Calu3 (cell line): ENCODE results near the gene EPHA1. TPM values are rescaled to one million over a fixed set of nuclear protein-coding genes. Genes with fewer than 3 reads are reported as not detected.

Experiments used
- BruUV-seq: library from RNA; stranded (reverse); fragments of 400-500 nt; replicated peaks from 2 replicates; lab custom pipeline; 2021; lab: Mats Ljungman, UMichigan
- CTCF ChIA-PET: fragments of 300-600 bp; sonication (Branson Sonifier 250); formaldehyde crosslinking; loops from one replicate; lab custom pipeline; 2022; ENCODE audit warnings: antibody characterized with exemption; lab: Charles Lee
- DNase-seq: peaks from one replicate; pipeline ENCODE4 v3.0.0; 2022
- H3K27ac Mint-ChIP-seq: one replicate; pipeline ENCODE4 v1.8.0; 2022; ENCODE audit warnings: mixed read lengths; ENCODE audit not compliant: unreplicated experiment
- H3K27me3 Mint-ChIP-seq: one replicate; pipeline ENCODE4 v1.8.0; 2022; ENCODE audit warnings: mixed read lengths; ENCODE audit not compliant: unreplicated experiment
- H3K36me3 Mint-ChIP-seq: one replicate; pipeline ENCODE4 v1.8.0; 2022; ENCODE audit warnings: mild to moderate bottlenecking, moderate library complexity, mixed read lengths; ENCODE audit not compliant: insufficient read depth, unreplicated experiment
- H3K4me1 Mint-ChIP-seq: one replicate; pipeline ENCODE4 v1.8.0; 2022; ENCODE audit warnings: mild to moderate bottlenecking, low read depth, mixed read lengths; ENCODE audit not compliant: unreplicated experiment
- H3K4me3 Mint-ChIP-seq: one replicate; pipeline ENCODE4 v1.8.0; 2022; ENCODE audit warnings: mild to moderate bottlenecking, low read depth, moderate library complexity, mixed read lengths; ENCODE audit not compliant: unreplicated experiment
- H3K9me3 Mint-ChIP-seq: one replicate; pipeline ENCODE4 v1.8.0; 2022; ENCODE audit warnings: low read depth, mixed read lengths; ENCODE audit not compliant: unreplicated experiment
- intact Hi-C: fragments of 100-400 bp; cut with micrococcal nuclease; formaldehyde crosslinking; loops from one replicate; pipeline ENCODE4 v1.10.0; 2022; ENCODE audit not compliant: unreplicated experiment
- total RNA-seq: library from RNA; stranded (reverse); gene quantifications from 2 replicates; pipeline ENCODE4 v1.2.3, GENCODE V29; 2022
- TF ChIP-seq, protein P1 (sequence below): fragments of 200-600 bp; IDR thresholded peaks from one replicate; pipeline ENCODE4 v1.8.0; 2022; ENCODE audit warnings: antibody characterized with exemption; ENCODE audit not compliant: unreplicated experiment

EPHA1 gene
- total RNA-seq, 1 experiment from 2014 or later, result 21.6 TPM

DNA sequence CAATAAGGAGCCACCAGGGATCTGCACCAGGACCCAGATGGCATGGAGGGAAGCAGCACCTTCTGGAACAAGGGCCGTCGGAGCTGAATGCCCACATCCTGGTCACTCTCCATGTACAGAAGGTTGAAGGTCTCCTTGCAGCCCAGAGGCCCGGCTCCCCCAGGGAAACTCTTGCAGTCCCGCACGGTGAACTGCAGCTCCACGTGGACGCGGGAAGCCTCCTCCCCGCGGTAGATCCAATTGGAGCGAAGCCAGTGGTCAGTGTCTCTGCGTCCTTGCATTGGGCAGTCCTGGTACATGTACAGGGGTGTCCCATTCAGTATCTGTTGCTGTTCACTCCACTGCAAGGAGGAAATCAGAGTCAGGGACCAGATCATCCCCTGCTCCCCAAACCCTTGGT, 7.4 kb downstream of the EPHA1 start:
- no peak for DNase-seq
- BruUV-seq, result no TSS peak
- Mint-ChIP-seq H3K4me1 (no peaks in the 10 kb centered on the region), H3K4me3 (no peak overlapping the region), H3K27me3 (no peaks in the 10 kb centered on the region), H3K9me3 (no peaks in the 10 kb centered on the region), H3K27ac (no peak overlapping the region), H3K36me3 (peaks cover 14% of the 10 kb centered on the region)
- intact Hi-C loops, result no loop called here
- CTCF ChIA-PET, result interaction anchor here (1.4 kb wide), 1 partner anchor 8 kb away, joined by 3 read pairs; no protein-coding TSS in a partner anchor
- TF ChIP-seq, protein P1, sequence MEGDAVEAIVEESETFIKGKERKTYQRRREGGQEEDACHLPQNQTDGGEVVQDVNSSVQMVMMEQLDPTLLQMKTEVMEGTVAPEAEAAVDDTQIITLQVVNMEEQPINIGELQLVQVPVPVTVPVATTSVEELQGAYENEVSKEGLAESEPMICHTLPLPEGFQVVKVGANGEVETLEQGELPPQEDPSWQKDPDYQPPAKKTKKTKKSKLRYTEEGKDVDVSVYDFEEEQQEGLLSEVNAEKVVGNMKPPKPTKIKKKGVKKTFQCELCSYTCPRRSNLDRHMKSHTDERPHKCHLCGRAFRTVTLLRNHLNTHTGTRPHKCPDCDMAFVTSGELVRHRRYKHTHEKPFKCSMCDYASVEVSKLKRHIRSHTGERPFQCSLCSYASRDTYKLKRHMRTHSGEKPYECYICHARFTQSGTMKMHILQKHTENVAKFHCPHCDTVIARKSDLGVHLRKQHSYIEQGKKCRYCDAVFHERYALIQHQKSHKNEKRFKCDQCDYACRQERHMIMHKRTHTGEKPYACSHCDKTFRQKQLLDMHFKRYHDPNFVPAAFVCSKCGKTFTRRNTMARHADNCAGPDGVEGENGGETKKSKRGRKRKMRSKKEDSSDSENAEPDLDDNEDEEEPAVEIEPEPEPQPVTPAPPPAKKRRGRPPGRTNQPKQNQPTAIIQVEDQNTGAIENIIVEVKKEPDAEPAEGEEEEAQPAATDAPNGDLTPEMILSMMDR, result no peak

GRCh38 chr7:143399642-143400041, 9.0 kb downstream of the EPHA1 start:
- Mint-ChIP-seq H3K4me3 (no peak overlapping the region), H3K9me3 (no peaks in the 10 kb centered on the region), H3K4me1 (no peaks in the 10 kb centered on the region), H3K27ac (no peak overlapping the region), H3K27me3 (no peaks in the 10 kb centered on the region), H3K36me3 (peaks cover 22% of the 10 kb centered on the region)
- TF ChIP-seq, protein P1, result no peak
- intact Hi-C loops, result no loop called here
- no peak for DNase-seq
- no TSS peak for BruUV-seq
- CTCF ChIA-PET, result no interaction called here

DNA sequence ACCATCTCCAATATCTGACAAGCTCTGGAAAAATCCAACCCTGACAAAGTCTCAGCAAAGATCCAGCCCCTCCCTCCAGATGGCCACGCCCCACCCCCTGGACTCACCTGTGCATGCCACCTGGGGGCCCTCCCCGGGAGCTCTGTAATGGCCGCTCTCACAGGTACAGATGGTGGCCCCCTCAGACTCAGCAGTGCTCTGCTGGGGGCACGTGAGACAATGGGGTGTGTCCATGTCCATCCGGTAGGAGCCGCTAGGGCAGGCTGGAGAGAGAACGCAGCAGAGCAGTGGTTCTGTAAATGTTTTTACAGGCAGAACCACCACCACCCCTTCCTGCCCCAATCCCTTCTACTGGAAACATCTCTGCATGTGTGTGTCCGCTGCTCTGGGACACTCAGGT, 9.5 kb downstream of the EPHA1 start:
- TF ChIP-seq, protein P1, result no peak
- Mint-ChIP-seq H3K4me1 (no peaks in the 10 kb centered on the region), H3K9me3 (no peaks in the 10 kb centered on the region), H3K4me3 (no peak overlapping the region), H3K27me3 (no peaks in the 10 kb centered on the region), H3K36me3 (peaks cover 22% of the 10 kb centered on the region), H3K27ac (no peak overlapping the region)
- CTCF ChIA-PET, result no interaction called here
- intact Hi-C loops, result no loop called here
- no peak for DNase-seq
- no TSS peak for BruUV-seq

- no TSS peak for BruUV-seq
- no peak overlapping the region for H3K4me3 Mint-ChIP-seq
- no peak overlapping the region for H3K27ac Mint-ChIP-seq
- H3K27me3 Mint-ChIP-seq, result no peaks in the 10 kb centered on the region
- CTCF ChIA-PET, result no interaction called here
- H3K4me1 Mint-ChIP-seq, result no peaks in the 10 kb centered on the region
- DNase-seq, result no peak
- intact Hi-C loops, result no loop called here
- H3K9me3 Mint-ChIP-seq, result no peaks in the 10 kb centered on the region
- H3K36me3 Mint-ChIP-seq, result peaks cover 26% of the 10 kb centered on the region
- TF ChIP-seq, protein P1, result no peak
Observed at GRCh38 chr7:143398616-143399015, 10.0 kb downstream of the EPHA1 start.
